IgD-negative memory B cell (primary cell): ENCODE results near the gene SPNS2. TPM values are rescaled to one million over a fixed set of nuclear protein-coding genes. Genes with fewer than 3 reads are reported as not detected.

Experiments used
- polyA plus RNA-seq: library from polyadenylated mRNA; unstranded; fragments of 300-500 nt; fragmentation: Illumina TruSeq; gene quantifications from one replicate; pipeline ENCODE4 v1.2.3, GENCODE V29; 2021

SPNS2 gene
- polyA plus RNA-seq, 1 donor from 2014 or later = not detected

Other genes with a start within 250 kb of the SPNS2 start
- gene ANKFY1, start 234.9 kb upstream of the SPNS2 start, polyA plus RNA-seq = 9.4 TPM
- 97.5 TPM for gene UBE2G1, start 132.2 kb upstream of the SPNS2 start, polyA plus RNA-seq
- gene SPNS3, start 64.9 kb upstream of the SPNS2 start, polyA plus RNA-seq = 0.94 TPM
- gene MYBBP1A, start 56.5 kb downstream of the SPNS2 start, polyA plus RNA-seq = 28.5 TPM
- gene GGT6, start 61.7 kb downstream of the SPNS2 start, polyA plus RNA-seq = not detected
- not detected for gene SMTNL2, start 85.6 kb downstream of the SPNS2 start, polyA plus RNA-seq
- 0.41 TPM for gene ALOX15, start 142.8 kb downstream of the SPNS2 start, polyA plus RNA-seq
- gene PELP1, start 205.3 kb downstream of the SPNS2 start, polyA plus RNA-seq = 12.7 TPM
- gene ARRB2, start 211.8 kb downstream of the SPNS2 start, polyA plus RNA-seq = 21.5 TPM
- gene MED11, start 232.5 kb downstream of the SPNS2 start, polyA plus RNA-seq = 48.1 TPM
- gene ZMYND15, start 241.0 kb downstream of the SPNS2 start, polyA plus RNA-seq = not detected
- gene CXCL16, start 241.0 kb downstream of the SPNS2 start, polyA plus RNA-seq = 17.7 TPM